Measurements from ENCODE around the gene SCRN1.

GRCh38 chr7:30034501-30034900 lies 44.9 kb upstream of the SCRN1 start:
- TF ChIP-seq CTCF (IDR thresholded peaks at IDR 0.05) (no peak), POLR2A (IDR thresholded peaks at IDR 0.05) (no peak)

Measured in uterus (tissue), 2 donors.